HUES64 (cell line): ENCODE data around the gene SNAP29.
"Not testable (repeated sequence)": the region's sequence is repeated elsewhere in the genome, so short reads cannot be mapped to it uniquely, and the experiment has no call there.

Experiments
- H3K27ac ChIP-seq: 2 replicates; pipeline ENCODE4 v1.7.0; 2013; ENCODE audit warnings: low read depth, low read length, inconsistent platforms
- H3K27me3 ChIP-seq: 2 replicates; pipeline ENCODE4 v1.6.1; 2013; ENCODE audit warnings: mild to moderate bottlenecking, low read length; ENCODE audit not compliant: insufficient read depth
- H3K36me3 ChIP-seq: 2 replicates; pipeline ENCODE4 v1.6.1; 2013; ENCODE audit warnings: mild to moderate bottlenecking, low read length; ENCODE audit not compliant: insufficient read depth
- H3K4me1 ChIP-seq: 2 replicates; pipeline ENCODE4 v1.6.1; 2013; ENCODE audit warnings: mild to moderate bottlenecking, low read length, moderate library complexity; ENCODE audit not compliant: insufficient read depth
- H3K4me3 ChIP-seq: 2 replicates; pipeline ENCODE4 v1.5.1; 2013; ENCODE audit warnings: mild to moderate bottlenecking, low read length, moderate library complexity
- H3K9ac ChIP-seq: 2 replicates; pipeline ENCODE4 v1.6.1; 2013; ENCODE audit warnings: mild to moderate bottlenecking, low read depth, low read length
- H3K9me3 ChIP-seq: 2 replicates; pipeline ENCODE4 v1.6.1; 2013; ENCODE audit warnings: low read depth, low read length; ENCODE audit not compliant: insufficient read depth
- WGBS: fragments of 150-250, 120-280 bp; methylation state at CpG from one replicate; pipeline ENCODE4 v1.1.7; 2013; ENCODE audit warnings: missing lambda C conversion rate; 5-methylcytosine and 5-hydroxymethylcytosine counted together

The SNAP29 gene

DNA sequence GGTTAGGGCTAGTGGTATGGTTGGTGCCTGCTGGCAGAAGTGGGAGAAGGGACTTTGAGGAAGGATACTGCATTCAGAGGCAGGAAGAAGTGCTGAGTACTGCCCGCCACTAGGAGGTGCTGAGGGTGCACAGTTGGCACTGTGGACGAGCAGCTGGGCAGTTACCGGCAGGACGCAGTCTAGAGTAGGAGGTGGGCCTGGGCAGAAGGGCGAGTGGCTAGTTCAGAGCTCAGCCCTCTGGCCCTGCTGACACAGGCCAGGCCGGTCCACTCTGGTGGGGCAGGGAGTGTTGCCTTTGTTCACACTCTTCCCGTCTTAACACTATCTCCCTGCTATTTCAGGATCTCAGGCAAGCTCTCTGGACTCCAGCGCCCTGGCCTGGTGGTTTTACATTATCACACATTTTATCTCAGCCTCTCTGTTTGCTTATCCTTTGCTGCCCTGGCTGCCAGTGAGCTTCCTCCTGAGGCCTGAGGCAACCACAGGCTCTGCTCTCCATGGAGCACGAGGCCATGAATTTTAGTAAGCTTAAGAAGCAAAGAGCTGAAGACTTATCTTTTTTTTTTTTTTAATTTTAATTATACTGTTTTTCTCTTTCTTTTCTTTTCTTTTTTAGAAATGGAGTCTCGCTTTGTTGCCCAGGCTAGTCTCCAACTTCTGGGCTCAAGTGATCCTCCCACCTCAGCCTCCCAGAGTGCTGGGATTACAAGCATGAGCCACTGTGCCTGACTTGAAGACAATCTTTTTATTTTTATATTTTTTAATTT is 26.9 kb downstream of the SNAP29 start:
- WGBS, result 37% methylated on average over 10 of the region's 10 CpGs
- no peak overlapping the region for H3K9ac ChIP-seq
- H3K4me3 ChIP-seq, result no peak overlapping the region
- no peak overlapping the region for H3K27ac ChIP-seq
- no peaks in the 10 kb centered on the region for H3K4me1 ChIP-seq
- peaks cover 37% of the 10 kb centered on the region for H3K36me3 ChIP-seq
- H3K27me3 ChIP-seq, result no peaks in the 10 kb centered on the region
- H3K9me3 ChIP-seq, result no peaks in the 10 kb centered on the region

DNA sequence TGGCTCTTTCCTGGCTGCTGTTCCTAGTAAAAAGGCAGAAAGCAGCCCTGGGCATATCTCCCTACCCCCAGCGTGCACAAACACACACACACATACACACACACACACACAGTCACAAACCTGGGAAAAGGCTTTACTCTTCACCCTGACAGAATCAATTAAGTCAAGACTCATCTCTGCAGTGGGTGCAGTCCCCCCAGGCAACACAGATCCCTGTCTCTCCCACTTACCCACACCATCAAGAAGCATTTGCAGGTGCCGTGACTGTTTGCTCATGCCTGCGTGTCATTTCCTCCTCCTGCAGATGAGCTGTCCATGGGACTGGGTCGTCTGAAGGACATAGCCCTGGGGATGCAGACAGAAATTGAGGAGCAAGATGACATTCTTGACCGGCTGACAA is 28.6 kb downstream of the SNAP29 start:
- Histone ChIP-seq H3K4me1 (no peaks in the 10 kb centered on the region), H3K9ac (no peak overlapping the region), H3K36me3 (peaks cover 28% of the 10 kb centered on the region), H3K9me3 (no peaks in the 10 kb centered on the region), H3K27me3 (no peaks in the 10 kb centered on the region), H3K4me3 (no peak overlapping the region), H3K27ac (no peak overlapping the region)
- 88% methylated on average over 5 of the region's 5 CpGs for WGBS

DNA sequence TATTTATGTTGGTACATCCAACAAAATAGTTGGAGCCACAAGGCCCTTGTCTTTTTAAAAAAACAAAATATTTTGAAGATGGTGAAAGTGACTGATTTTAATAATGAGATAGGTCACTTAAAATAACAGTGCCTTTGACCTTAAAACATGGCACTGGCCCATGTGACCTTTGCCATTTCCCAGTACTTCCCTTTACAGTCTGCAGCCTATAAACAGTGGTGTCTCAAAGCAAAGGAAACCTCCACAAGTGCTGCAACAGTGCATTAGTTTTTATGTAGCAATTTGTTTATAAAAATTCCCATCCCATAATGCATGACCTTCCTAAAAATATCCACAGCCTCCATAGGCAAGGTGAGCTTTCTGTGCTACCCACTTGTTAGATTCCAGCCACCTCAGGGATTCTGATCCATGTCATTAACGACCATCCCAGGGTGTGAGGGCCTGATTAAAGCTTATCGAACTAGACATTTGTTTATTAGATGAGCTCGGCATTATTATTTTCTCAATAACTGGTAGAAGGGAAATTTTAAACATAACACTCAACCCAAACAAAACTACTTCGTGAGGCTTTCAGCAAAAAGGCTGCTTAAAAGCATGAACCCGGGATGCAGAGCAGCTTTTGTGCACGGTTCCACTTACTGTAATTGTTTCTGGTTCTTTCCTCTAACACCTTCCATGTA is 30.4 kb downstream of the SNAP29 start:
- H3K9ac ChIP-seq, result no peak overlapping the region
- no peak overlapping the region for H3K27ac ChIP-seq
- peaks cover 19% of the 10 kb centered on the region for H3K36me3 ChIP-seq
- WGBS, result 92% methylated on average over 6 of the region's 6 CpGs
- no peaks in the 10 kb centered on the region for H3K9me3 ChIP-seq
- H3K4me1 ChIP-seq, result no peaks in the 10 kb centered on the region
- H3K4me3 ChIP-seq, result no peak overlapping the region
- H3K27me3 ChIP-seq, result no peaks in the 10 kb centered on the region

DNA sequence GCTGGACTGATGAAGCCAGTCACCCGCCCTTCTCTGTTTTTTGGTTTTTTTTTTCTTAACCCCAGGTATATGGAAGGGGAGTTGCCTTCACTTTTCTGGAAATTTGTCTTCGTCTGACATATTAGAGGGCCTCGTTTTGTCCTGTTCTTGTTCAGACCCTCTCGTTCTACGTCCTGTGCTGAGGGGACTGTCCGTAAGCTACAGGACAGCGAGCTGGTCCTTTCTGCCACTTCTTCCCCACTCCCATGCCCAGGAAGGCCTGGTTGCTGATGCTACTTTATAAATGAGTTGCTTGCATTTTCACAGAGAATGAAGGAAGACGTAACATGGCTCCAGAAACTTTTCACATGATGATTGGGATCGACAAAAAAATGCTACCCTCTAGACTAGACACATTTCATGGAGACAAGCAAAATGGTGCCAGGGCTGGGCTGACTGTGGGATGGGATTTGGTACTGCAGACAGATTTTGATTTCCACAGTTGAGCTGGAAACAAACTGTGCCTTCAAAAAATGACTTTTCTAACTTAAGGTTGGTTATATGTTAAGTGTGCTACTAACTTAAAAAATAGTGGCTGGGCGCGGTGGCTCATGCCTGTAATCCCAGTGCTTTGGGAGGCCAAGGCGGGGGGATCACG is 31.2 kb downstream of the SNAP29 start:
- Histone ChIP-seq H3K36me3 (peaks cover 19% of the 10 kb centered on the region), H3K27me3 (no peaks in the 10 kb centered on the region), H3K4me3 (no peak overlapping the region), H3K9me3 (no peaks in the 10 kb centered on the region), H3K4me1 (no peaks in the 10 kb centered on the region), H3K9ac (no peak overlapping the region), H3K27ac (no peak overlapping the region)
- 95% methylated on average over 13 of the region's 13 CpGs for WGBS

DNA sequence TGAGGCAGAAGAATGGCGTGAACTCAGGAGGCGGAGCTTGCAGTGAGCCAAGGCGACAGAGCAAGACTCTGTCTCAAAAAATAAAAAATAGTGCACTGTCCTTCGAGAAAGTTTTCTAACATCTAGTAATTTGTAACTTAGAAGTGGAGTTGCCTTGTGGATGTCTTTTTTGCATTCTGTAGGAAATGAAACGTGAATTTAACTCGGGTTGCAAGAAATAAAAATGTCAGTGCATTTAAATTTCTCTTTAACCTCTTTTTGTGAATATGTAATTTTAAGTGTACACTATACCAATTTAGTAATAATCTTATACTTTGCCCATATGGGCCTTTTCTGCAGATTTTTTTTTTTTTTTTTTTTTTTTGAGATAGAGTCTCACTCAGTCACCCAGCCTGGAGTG is 32.2 kb downstream of the SNAP29 start:
- Histone ChIP-seq H3K4me3 (no peak overlapping the region), H3K4me1 (no peaks in the 10 kb centered on the region), H3K9ac (no peak overlapping the region), H3K27ac (no peak overlapping the region), H3K27me3 (no peaks in the 10 kb centered on the region), H3K9me3 (no peaks in the 10 kb centered on the region), H3K36me3 (peaks cover 19% of the 10 kb centered on the region)
- WGBS, result 94% methylated on average over 5 of the region's 6 CpGs

DNA sequence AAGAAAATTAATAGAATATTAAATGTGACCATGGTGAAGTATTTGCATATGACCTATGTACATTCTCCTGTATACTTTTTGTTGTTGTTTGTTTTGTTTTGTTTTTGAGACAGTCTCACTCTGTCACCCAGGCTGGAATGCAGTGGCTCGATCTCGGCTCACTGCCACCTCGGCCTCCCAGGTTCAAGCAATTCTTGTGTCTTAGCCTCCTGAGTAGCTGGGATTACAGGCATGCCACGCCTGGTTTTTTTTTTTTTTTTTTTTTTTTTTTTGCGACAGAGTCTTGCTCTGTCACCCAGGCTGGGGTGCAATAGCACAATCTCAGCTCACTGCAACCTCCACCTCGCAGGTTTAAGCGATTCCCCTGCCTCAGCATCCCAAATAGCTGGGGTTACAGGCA is 38.9 kb downstream of the SNAP29 start:
- H3K9ac ChIP-seq, H3K4me1 ChIP-seq, H3K27ac ChIP-seq, H3K36me3 ChIP-seq, H3K27me3 ChIP-seq, H3K9me3 ChIP-seq, H3K4me3 ChIP-seq: not testable (repeated sequence)
- WGBS, result 95% methylated on average over 7 of the region's 7 CpGs

DNA sequence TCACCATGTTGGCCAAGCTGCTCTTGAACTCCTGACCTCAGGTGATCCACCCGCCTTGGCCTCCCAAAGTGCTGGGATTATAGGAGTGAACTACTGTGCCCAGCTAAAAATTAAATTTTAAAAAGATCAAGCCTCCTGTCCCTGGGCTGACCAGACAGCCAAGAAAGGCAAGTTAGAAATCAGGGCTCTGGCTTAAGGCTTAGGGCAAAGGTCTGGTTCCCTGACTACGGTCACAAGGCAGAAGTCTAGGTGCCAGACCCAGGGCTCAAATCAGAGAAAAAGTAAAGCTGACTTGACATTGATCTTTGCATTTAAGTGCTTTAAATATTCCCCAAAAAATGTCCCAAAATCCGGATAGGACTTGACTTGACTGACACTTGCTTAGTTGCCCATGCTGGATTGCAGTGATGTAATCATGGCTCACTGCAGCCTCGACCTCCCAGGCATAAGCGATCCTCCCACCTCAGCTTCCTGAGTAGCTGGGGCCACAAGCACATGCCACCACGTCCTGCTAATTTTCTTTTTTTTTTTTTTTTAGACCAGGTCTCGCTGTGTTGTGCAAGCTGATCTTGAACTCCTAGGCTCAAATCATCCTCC is 41.1 kb downstream of the SNAP29 start:
- WGBS, result 84% methylated on average over 7 of the region's 7 CpGs
- Histone ChIP-seq H3K9ac (no peak overlapping the region), H3K4me3 (no peak overlapping the region), H3K27me3 (no peaks in the 10 kb centered on the region), H3K27ac (no peak overlapping the region), H3K9me3 (no peaks in the 10 kb centered on the region), H3K4me1 (no peaks in the 10 kb centered on the region), H3K36me3 (no peaks in the 10 kb centered on the region)

DNA sequence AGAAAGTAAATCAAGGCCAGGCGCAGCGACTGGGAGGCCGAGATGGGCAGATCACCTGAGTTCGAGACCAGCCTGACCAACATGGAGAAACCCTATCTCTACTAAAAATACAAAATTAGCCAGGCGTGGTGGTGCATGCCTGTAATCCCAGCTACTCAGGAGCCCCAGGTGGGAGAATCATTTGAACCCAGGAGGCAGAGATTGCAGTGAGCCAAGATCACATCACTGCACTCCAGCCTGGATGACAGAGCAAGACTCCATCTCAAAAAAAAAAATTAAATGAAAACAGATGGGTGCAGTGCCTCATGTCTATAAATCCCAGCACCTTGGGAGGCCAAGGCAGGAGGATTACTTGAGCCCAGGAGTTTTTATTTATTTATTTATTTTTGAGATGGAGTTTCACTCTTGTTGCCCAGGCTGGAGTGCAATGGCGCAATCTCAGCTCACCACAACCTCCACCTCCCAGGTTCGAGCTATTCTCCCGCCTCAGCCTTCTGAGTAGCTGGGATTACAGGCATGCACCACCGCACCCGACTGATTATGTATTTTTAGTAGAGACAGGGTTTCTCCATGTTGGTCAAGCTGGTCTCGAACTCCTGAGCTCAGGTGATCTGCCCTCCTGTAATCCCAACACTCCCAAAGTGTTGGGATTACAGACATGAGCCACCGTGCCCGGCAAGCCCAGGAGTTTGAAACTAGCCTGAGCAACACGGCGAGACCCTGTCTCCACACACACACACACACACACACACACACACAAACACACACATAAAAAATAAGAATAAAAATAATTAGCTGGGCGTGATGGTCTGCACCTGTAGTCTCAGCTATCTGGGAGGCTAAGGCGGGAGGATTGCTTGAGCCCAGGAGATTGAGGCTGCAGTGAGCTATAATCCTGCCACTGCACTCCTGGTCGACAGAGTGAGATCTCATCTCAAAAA is 42.6 kb downstream of the SNAP29 start:
- H3K9me3 ChIP-seq, H3K27ac ChIP-seq, H3K36me3 ChIP-seq, H3K9ac ChIP-seq, H3K4me1 ChIP-seq, H3K4me3 ChIP-seq, H3K27me3 ChIP-seq: not testable (repeated sequence)
- 95% methylated on average over 15 of the region's 18 CpGs for WGBS

DNA sequence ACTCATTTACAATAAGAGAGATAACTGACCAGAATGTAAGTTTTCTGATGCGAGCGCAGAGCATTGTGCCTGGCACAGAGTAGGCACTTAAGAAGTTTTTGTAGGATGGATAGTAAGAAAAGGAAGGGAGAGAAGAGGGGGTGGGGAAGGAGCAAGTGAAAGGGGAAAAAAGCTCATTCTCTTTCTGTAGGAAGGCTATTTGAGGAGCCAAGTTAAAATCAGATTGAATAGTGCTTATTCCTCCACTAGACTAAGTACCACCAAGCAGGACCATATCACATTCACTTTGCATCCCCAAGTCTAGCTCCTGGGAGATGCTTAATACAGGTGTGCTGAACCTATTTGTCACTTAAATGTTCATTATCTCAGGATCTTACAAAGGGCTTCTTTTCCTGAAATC is 44.3 kb downstream of the SNAP29 start:
- Histone ChIP-seq H3K27me3 (no peaks in the 10 kb centered on the region), H3K9me3 (no peaks in the 10 kb centered on the region), H3K36me3 (no peaks in the 10 kb centered on the region), H3K27ac (no peak overlapping the region), H3K4me3 (no peak overlapping the region), H3K9ac (no peak overlapping the region), H3K4me1 (no peaks in the 10 kb centered on the region)
- 96% methylated on average over 2 of the region's 2 CpGs for WGBS

DNA sequence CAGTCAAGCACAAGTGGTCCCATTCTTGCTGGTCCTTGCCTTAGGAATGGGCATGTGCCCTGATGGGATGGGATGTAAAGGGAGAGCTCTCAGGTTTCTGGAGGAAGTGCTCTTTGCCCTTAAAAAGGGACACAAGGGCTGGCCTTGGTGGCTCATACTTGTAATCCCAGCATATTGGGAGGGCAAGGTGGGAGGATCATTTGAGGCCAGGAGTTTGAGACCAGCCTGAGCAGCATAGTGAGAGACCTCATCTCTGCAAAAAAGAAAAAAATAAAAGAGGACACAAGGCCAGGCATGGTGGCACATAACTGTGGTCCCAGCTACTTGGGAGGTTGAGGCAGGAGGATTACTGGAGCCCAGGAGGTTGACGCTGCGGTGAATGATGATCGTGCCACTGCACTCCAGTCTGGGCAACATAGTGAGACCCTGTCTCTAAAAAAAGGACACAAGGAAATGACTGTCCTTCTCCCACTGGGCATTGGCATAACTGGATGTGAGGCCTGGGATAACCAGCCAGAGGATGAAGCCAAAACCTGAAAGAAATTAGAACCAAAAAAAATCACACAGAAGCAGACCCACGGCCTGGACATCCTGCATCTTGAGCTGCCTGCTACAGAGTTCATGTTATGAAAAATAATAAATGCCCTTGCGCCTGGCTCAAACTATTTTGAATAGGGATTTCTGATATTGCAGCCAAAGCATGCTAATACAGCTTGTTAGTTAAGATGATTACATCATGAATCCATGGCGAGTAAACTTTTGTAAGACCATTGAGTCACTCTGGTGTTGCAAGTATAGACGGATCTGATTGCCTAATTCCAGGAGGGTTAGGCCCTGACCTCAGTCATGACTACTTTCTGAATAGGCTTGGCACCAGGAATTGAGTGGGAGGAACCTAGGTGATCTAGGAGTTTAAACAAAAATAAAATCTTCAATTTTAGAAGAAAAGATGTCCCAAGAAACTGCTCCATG is 45.5 kb downstream of the SNAP29 start:
- 92% methylated on average over 7 of the region's 7 CpGs for WGBS
- H3K9ac ChIP-seq, result no peak overlapping the region
- H3K4me3 ChIP-seq, result no peak overlapping the region
- H3K27ac ChIP-seq, result no peak overlapping the region
- no peaks in the 10 kb centered on the region for H3K27me3 ChIP-seq
- no peaks in the 10 kb centered on the region for H3K4me1 ChIP-seq
- no peaks in the 10 kb centered on the region for H3K36me3 ChIP-seq
- H3K9me3 ChIP-seq, result no peaks in the 10 kb centered on the region
